Measurements from ENCODE around the gene AK4.

- TF ChIP-seq EZH2 (IDR thresholded peaks at IDR 0.05; ENCODE audit: insufficient read depth, poor library complexity, severe bottlenecking) (no peak), EZH2phosphoT487 (IDR thresholded peaks at IDR 0.05; ENCODE audit: insufficient read depth, low read depth) (no peak)
Measured at GRCh38 chr1:65105596-65105995, 42.4 kb upstream of the AK4 start.

Data from GM23248 (cell line).